ENCODE measurements around the gene BEAN1.

DNA sequence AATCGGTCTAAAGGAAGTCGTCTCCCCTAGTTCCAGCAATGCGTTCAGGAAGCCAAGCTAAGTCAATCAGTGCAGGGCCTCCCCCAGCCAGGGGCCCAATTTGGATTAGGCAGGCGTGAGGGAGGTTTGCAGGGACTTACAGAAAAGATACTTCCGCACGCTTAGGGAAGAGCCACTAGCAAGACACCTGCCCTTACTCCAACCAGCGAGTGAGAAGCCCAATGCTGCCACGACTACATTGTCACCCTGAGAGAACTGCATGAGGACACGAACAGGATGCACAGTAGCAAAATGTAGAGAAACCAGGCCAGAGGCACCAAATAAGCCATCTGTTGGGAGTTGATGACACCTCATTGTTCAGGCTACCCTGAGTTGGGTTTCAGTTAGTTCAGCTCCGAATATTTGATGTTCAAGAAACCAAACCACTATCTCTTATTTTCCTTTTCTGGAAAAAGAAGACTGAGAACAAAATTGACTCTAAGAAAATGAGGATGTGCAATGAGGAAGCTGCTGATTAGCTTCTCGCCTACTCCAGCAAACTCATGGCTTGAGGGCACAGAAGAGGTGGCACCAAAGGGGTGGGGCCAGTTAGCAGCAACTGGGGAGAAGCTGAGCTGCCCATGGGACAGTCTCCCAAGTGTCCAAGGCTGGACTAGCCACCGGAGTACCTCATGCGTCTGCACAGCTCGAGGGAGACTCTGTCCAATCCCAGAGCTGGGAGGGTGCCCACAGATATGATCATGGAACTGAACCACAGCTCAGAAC lies 93.5 kb downstream of the BEAN1 start:
- TF ChIP-seq, protein P1, sequence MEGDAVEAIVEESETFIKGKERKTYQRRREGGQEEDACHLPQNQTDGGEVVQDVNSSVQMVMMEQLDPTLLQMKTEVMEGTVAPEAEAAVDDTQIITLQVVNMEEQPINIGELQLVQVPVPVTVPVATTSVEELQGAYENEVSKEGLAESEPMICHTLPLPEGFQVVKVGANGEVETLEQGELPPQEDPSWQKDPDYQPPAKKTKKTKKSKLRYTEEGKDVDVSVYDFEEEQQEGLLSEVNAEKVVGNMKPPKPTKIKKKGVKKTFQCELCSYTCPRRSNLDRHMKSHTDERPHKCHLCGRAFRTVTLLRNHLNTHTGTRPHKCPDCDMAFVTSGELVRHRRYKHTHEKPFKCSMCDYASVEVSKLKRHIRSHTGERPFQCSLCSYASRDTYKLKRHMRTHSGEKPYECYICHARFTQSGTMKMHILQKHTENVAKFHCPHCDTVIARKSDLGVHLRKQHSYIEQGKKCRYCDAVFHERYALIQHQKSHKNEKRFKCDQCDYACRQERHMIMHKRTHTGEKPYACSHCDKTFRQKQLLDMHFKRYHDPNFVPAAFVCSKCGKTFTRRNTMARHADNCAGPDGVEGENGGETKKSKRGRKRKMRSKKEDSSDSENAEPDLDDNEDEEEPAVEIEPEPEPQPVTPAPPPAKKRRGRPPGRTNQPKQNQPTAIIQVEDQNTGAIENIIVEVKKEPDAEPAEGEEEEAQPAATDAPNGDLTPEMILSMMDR (conservative IDR thresholded peaks at IDR 0.05): no peak
- TF ChIP-seq EZH2 (IDR thresholded peaks at IDR 0.05; ENCODE audit: low read depth): no peak

Data from PC-9 (cell line).